Effector CD8-positive, alpha-beta T cell (primary cell): ENCODE measurements around the gene CDC20B.
A peak's percentile ranks its signal among the peaks of the same experiment; 100 is the strongest.

ENCODE experiments used
- DNase-seq: peaks from one replicate; lab custom pipeline; 2025; lab: John Stamatoyannopoulos, UW
- total RNA-seq, 4 experiments: gene quantifications; one replicate each; lab custom pipeline; 2026; lab: John Stamatoyannopoulos, UW

Gene CDC20B
- total RNA-seq: 0 to 0.98 (median 0.04) reads per million in 4 experiments

GRCh38 chr5:55172937-55173686 lies at the start of gene CDC20B:
Gene CDC20B (minus strand): TSS chr5:55173177. CDS start chr5:55173000, 177 bp downstream.
- peak; percentile 67 for DNase-seq

GRCh38 chr5:55222092-55222984 lies 49.4 kb upstream of the CDC20B start:
- DNase-seq: no peak

GRCh38 chr5:55220433-55221185 lies 47.6 kb upstream of the CDC20B start:
- DNase-seq: no peak

GRCh38 chr5:55219770-55220169 lies 46.8 kb upstream of the CDC20B start:
- no peak for DNase-seq

GRCh38 chr5:55218967-55219366 lies 46.0 kb upstream of the CDC20B start:
- no peak for DNase-seq

- DNase-seq: no peak
Observed at GRCh38 chr5:55211184-55211874, 38.4 kb upstream of the CDC20B start.

- DNase-seq: no peak
Observed at GRCh38 chr5:55205001-55205400, 32.0 kb upstream of the CDC20B start.

GRCh38 chr5:55191165-55191564 lies 18.2 kb upstream of the CDC20B start:
- no peak for DNase-seq

GRCh38 chr5:55188656-55189540 lies 15.9 kb upstream of the CDC20B start:
- DNase-seq: no peak

- no peak for DNase-seq
Observed at GRCh38 chr5:55187370-55187769, 14.4 kb upstream of the CDC20B start.

- no peak for DNase-seq
Observed at GRCh38 chr5:55180016-55180415, 7.0 kb upstream of the CDC20B start.

GRCh38 chr5:55177078-55177477 lies 4.1 kb upstream of the CDC20B start:
- no peak for DNase-seq

- peak; percentile 1 for DNase-seq
Observed at GRCh38 chr5:55176176-55176818, 3.3 kb upstream of the CDC20B start.

GRCh38 chr5:55175781-55176175 lies 2.8 kb upstream of the CDC20B start:
- DNase-seq: no peak

GRCh38 chr5:55173687-55174230 lies 782 bp upstream of the CDC20B start:
- no peak for DNase-seq

GRCh38 chr5:55172051-55172899 lies 702 bp downstream of the CDC20B start:
- DNase-seq: peak; percentile 52

- DNase-seq: no peak
Observed at GRCh38 chr5:55171471-55171870, 1.5 kb downstream of the CDC20B start.

GRCh38 chr5:55162666-55163065 lies 10.3 kb downstream of the CDC20B start:
- no peak for DNase-seq
